OCI-M2 (cell line): ENCODE results near the gene OR6Y1.

Experiments used
- DNase-seq: peaks from one replicate; lab custom pipeline; 2025; ENCODE audit not compliant: unreplicated experiment; lab: John Stamatoyannopoulos, UW

The OR6Y1 gene

GRCh38 chr1:158554352-158554751, at the start of gene OR6Y1:
Gene OR6Y1, minus strand, starts transcription at chr1:158554405. Its CDS starts 6,300 bp downstream, at chr1:158548105.
- DNase-seq, result no peak

- no peak for DNase-seq
Measured at GRCh38 chr1:158600735-158601134, 46.5 kb upstream of the OR6Y1 start.

- no peak for DNase-seq
Measured at GRCh38 chr1:158586942-158587341, 32.7 kb upstream of the OR6Y1 start.

GRCh38 chr1:158583962-158584361, 29.8 kb upstream of the OR6Y1 start:
- no peak for DNase-seq

- no peak for DNase-seq
Measured at GRCh38 chr1:158579733-158580132, 25.5 kb upstream of the OR6Y1 start, which contains the start of gene OR10X1. Gene OR10X1, minus strand, starts transcription at chr1:158579899. Its CDS starts 0 bp downstream, at chr1:158579899.

- no peak for DNase-seq
Measured at GRCh38 chr1:158577561-158577960, 23.4 kb upstream of the OR6Y1 start.

GRCh38 chr1:158572226-158572625, 18.0 kb upstream of the OR6Y1 start:
- no peak for DNase-seq

- no peak for DNase-seq
Measured at GRCh38 chr1:158570480-158570879, 16.3 kb upstream of the OR6Y1 start, which contains the start of gene OR6P1. Gene OR6P1, minus strand, starts transcription at chr1:158570580. Its CDS starts 6,976 bp downstream, at chr1:158563604.

GRCh38 chr1:158564608-158565007, 10.4 kb upstream of the OR6Y1 start:
- DNase-seq, result no peak

GRCh38 chr1:158563853-158564252, 9.6 kb upstream of the OR6Y1 start:
- DNase-seq, result no peak

- no peak for DNase-seq
Measured at GRCh38 chr1:158559696-158560095, 5.5 kb upstream of the OR6Y1 start.

- DNase-seq, result no peak
Measured at GRCh38 chr1:158552296-158552695, 1.9 kb downstream of the OR6Y1 start.

GRCh38 chr1:158547533-158547932, 6.7 kb downstream of the OR6Y1 start:
- DNase-seq, result no peak

GRCh38 chr1:158537609-158538008, 16.6 kb downstream of the OR6Y1 start:
- DNase-seq, result no peak

GRCh38 chr1:158534496-158534895, 19.7 kb downstream of the OR6Y1 start:
- DNase-seq, result no peak

- no peak for DNase-seq
Measured at GRCh38 chr1:158527190-158527815, 26.9 kb downstream of the OR6Y1 start.

GRCh38 chr1:158521666-158522058, 32.5 kb downstream of the OR6Y1 start:
- DNase-seq, result no peak

GRCh38 chr1:158520955-158521665, 33.1 kb downstream of the OR6Y1 start:
- DNase-seq, result no peak

- DNase-seq, result no peak
Measured at GRCh38 chr1:158520021-158520420, 34.2 kb downstream of the OR6Y1 start.

- no peak for DNase-seq
Measured at GRCh38 chr1:158516966-158517365, 37.2 kb downstream of the OR6Y1 start.

- no peak for DNase-seq
Measured at GRCh38 chr1:158509471-158510156, 44.6 kb downstream of the OR6Y1 start.

- no peak for DNase-seq
Measured at GRCh38 chr1:158507511-158507910, 46.7 kb downstream of the OR6Y1 start.
